B cell (primary cell): ENCODE measurements around the gene HIVEP1.

ENCODE experiments used
- EZH2 ChIP-seq: IDR thresholded peaks from 2 replicates; pipeline ENCODE4 v1.6.1; 2012; ENCODE audit warnings: borderline replicate concordance, low read depth, mild to moderate bottlenecking, moderate library complexity, low read length; ENCODE audit not compliant: insufficient read depth, poor library complexity, severe bottlenecking
- TF ChIP-seq, protein P1 (sequence below): fragments of 200-600 bp; IDR thresholded peaks from one replicate; pipeline ENCODE4 v1.8.0; 2022; ENCODE audit warnings: antibody characterized with exemption, mild to moderate bottlenecking

DNA sequence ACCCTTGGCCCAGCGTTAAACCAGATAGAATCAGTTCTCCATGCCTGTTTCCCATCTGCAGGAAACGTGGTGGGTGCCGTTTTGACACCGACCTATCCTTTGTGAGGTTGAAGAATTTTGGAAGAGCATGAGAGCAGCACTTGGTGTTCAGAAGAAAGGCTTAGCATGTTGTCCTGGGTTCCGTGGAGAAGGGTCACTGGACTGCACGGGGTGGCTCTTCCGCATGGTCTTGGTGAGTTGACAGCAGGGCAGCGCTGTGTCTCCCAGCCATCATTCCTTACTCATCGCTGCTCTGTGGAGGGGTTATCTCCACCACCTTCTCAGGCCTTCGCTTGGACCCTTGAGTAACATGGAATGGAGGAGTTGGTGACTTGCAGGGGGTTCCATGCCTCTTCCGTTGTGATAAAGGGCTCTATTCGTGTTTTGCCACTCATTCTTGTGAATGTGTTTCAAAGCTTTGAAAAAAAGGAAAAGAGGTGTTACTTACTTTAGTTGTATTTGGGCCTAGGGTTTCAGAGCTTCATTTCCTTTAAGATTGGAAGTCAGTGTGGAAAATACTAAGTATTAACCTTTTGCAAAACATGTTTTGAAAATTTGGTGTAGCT lies 8.2 kb downstream of the HIVEP1 start:
- TF ChIP-seq, protein P1, sequence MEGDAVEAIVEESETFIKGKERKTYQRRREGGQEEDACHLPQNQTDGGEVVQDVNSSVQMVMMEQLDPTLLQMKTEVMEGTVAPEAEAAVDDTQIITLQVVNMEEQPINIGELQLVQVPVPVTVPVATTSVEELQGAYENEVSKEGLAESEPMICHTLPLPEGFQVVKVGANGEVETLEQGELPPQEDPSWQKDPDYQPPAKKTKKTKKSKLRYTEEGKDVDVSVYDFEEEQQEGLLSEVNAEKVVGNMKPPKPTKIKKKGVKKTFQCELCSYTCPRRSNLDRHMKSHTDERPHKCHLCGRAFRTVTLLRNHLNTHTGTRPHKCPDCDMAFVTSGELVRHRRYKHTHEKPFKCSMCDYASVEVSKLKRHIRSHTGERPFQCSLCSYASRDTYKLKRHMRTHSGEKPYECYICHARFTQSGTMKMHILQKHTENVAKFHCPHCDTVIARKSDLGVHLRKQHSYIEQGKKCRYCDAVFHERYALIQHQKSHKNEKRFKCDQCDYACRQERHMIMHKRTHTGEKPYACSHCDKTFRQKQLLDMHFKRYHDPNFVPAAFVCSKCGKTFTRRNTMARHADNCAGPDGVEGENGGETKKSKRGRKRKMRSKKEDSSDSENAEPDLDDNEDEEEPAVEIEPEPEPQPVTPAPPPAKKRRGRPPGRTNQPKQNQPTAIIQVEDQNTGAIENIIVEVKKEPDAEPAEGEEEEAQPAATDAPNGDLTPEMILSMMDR = no peak
- TF ChIP-seq EZH2 = no peak
